H1 (cell line): ENCODE results near the gene DAND5. TPM values are rescaled to one million over a fixed set of nuclear protein-coding genes. Genes with fewer than 3 reads are reported as not detected.

ENCODE experiments used
- CTCF ChIA-PET: fragments of 300-600 bp; sonication (Branson Sonifier 250); formaldehyde crosslinking; loops from one replicate; lab custom pipeline; 2021; ENCODE audit not compliant: partially characterized antibody; lab: Charles Lee
- POLR2A ChIA-PET: fragments of 300-600 bp; sonication (Branson Sonifier 250); formaldehyde crosslinking; loops from one replicate; lab custom pipeline; 2021; ENCODE audit warnings: inconsistent platforms; ENCODE audit not compliant: partially characterized antibody; lab: Charles Lee
- DNase-seq, 2 experiments: peaks; one replicate each; pipeline versions ENCODE4 v3.0.0 to v3.0.0-alpha.2; 2010 to 2022; ENCODE audit warnings: low spot score in 2 of 2, low read depth in 1 of 2, mixed read lengths in 1 of 2
- FAIRE-seq: peaks from 2 replicates; lab custom pipeline; 2011; peaks lifted over from hg19 to GRCh38; lab: Jason Lieb, UNC
- H2AFZ ChIP-seq: 2 replicates; pipeline ENCODE4 v1.8.1; 2012; ENCODE audit warnings: low read length, inconsistent platforms
- H2AK5ac ChIP-seq: 2 replicates; pipeline ENCODE4 v1.6.1; 2013; ENCODE audit warnings: low read depth, low read length
- H2BK120ac ChIP-seq: replicated peaks from 2 replicates; pipeline ENCODE3; 2013; ENCODE audit warnings: low read depth, low read length, inconsistent platforms
- H2BK12ac ChIP-seq: 2 replicates; pipeline ENCODE4 v1.6.1; 2013; ENCODE audit warnings: low read depth, low read length
- H2BK15ac ChIP-seq: 2 replicates; pipeline ENCODE4 v1.6.1; 2013; ENCODE audit warnings: low read length
- H2BK20ac ChIP-seq: 2 replicates; pipeline ENCODE4 v1.6.1; 2013; ENCODE audit warnings: low read length
- H2BK5ac ChIP-seq: 2 replicates; pipeline ENCODE4 v1.6.1; 2013; ENCODE audit warnings: low read depth, low read length
- H3K14ac ChIP-seq: 2 replicates; pipeline ENCODE4 v1.6.1; 2013; ENCODE audit warnings: inconsistent platforms; ENCODE audit not compliant: insufficient read length
- H3K18ac ChIP-seq: 2 replicates; pipeline ENCODE4 v1.6.1; 2013; ENCODE audit warnings: low read length; ENCODE audit errors: extremely low read depth
- H3K23ac ChIP-seq: 2 replicates; pipeline ENCODE4 v1.6.1; 2013; ENCODE audit warnings: inconsistent platforms; ENCODE audit not compliant: insufficient read length
- H3K23me2 ChIP-seq: 2 replicates; pipeline ENCODE4 v1.6.1; 2013; ENCODE audit warnings: low read depth, low read length
- H3K27ac ChIP-seq: 2 replicates; pipeline ENCODE4 v1.6.1; 2011; ENCODE audit warnings: low read depth, low read length, inconsistent platforms
- H3K27me3 ChIP-seq, 4 experiments: replicated peaks in 1 of 4; 1 replicate in 1 of 4; 2 replicates in 3 of 4; pipeline versions ENCODE4 v1.6.1 to v1.8.1; 2011 to 2013; ENCODE audit warnings: low read length in 3 of 4, mild to moderate bottlenecking in 3 of 4, inconsistent platforms in 2 of 4, mixed read lengths in 2 of 4, moderate library complexity in 1 of 4; ENCODE audit not compliant: control insufficient read depth in 3 of 4, insufficient read depth in 3 of 4; ENCODE audit errors: extremely low read depth in 1 of 4
- H3K36me3 ChIP-seq, 4 experiments: 2 replicates each; pipeline versions ENCODE4 v1.6.1 to v1.8.1; 2011 to 2013; ENCODE audit warnings: mild to moderate bottlenecking in 4 of 4, low read length in 3 of 4, moderate library complexity in 2 of 4, control low read depth in 1 of 4, inconsistent platforms in 1 of 4; ENCODE audit not compliant: insufficient read depth in 4 of 4, control insufficient read depth in 2 of 4
- H3K4ac ChIP-seq: replicated peaks from 2 replicates; pipeline ENCODE3; 2013; ENCODE audit warnings: low read length, low read depth, mixed read lengths, inconsistent platforms; ENCODE audit not compliant: insufficient read length
- H3K4me1 ChIP-seq, 4 experiments: replicated peaks in 1 of 4; 1 replicate in 1 of 4; 2 replicates in 3 of 4; pipeline versions ENCODE4 v1.6.1 to v1.8.1; 2011 to 2013; ENCODE audit warnings: low read length in 3 of 4, inconsistent platforms in 2 of 4, mixed read lengths in 1 of 4; ENCODE audit not compliant: insufficient read depth in 4 of 4, control insufficient read depth in 3 of 4
- H3K4me2 ChIP-seq, 2 experiments: 2 replicates each; pipeline versions ENCODE4 v1.6.1 to v1.8.1; 2011 to 2013; ENCODE audit warnings: low read depth in 2 of 2, low read length in 2 of 2, control low read depth in 1 of 2, inconsistent platforms in 1 of 2, mild to moderate bottlenecking in 1 of 2; ENCODE audit not compliant: insufficient read depth in 1 of 2
- H3K4me3 ChIP-seq, 4 experiments: fragments of 200-600, 300-600 bp in 1 of 4; sonication (generic), shearing (Covaris generic), sonication (Bioruptor Twin) in 1 of 4; 2 replicates each; pipeline versions ENCODE4 v1.5.1 to v1.8.1; 2011 to 2016; ENCODE audit warnings: low read length in 4 of 4, low read depth in 3 of 4, control low read depth in 2 of 4, inconsistent platforms in 2 of 4, mild to moderate bottlenecking in 2 of 4, mixed read lengths in 1 of 4, moderate library complexity in 1 of 4; ENCODE audit not compliant: insufficient read depth in 2 of 4; ENCODE audit errors: extremely low read depth in 1 of 4
- H3K56ac ChIP-seq: replicated peaks from 2 replicates; pipeline ENCODE3; 2013; ENCODE audit warnings: low read depth, mild to moderate bottlenecking, mixed read lengths, low read length, inconsistent platforms; ENCODE audit not compliant: insufficient read length
- H3K79me1 ChIP-seq: 2 replicates; pipeline ENCODE4 v1.6.1; 2013; ENCODE audit warnings: low read depth, low read length, control low read depth
- H3K79me2 ChIP-seq, 2 experiments: 2 replicates each; pipeline versions ENCODE4 v1.6.1 to v1.8.1; 2012 to 2013; ENCODE audit warnings: low read length in 2 of 2, mild to moderate bottlenecking in 2 of 2, inconsistent platforms in 1 of 2; ENCODE audit not compliant: insufficient read depth in 2 of 2, control insufficient read depth in 1 of 2
- H3K9ac ChIP-seq, 4 experiments: replicated peaks in 1 of 4; 1 replicate in 1 of 4; 2 replicates in 3 of 4; pipeline versions ENCODE4 v1.6.1 to v1.8.1; 2011 to 2013; ENCODE audit warnings: low read depth in 3 of 4, low read length in 3 of 4, control low read depth in 2 of 4, mild to moderate bottlenecking in 2 of 4, moderate library complexity in 2 of 4, inconsistent platforms in 1 of 4; ENCODE audit errors: extremely low read depth in 1 of 4
- H3K9me3 ChIP-seq, 2 experiments: 2 replicates each; pipeline versions ENCODE4 v1.6.1 to v1.8.1; 2012 to 2013; ENCODE audit warnings: mild to moderate bottlenecking in 2 of 2, moderate library complexity in 2 of 2, control low read depth in 1 of 2, inconsistent platforms in 1 of 2, low read depth in 1 of 2, low read length in 1 of 2, mixed read lengths in 1 of 2; ENCODE audit not compliant: insufficient read depth in 2 of 2
- H4K20me1 ChIP-seq, 2 experiments: replicated peaks in 1 of 2; 2 replicates each; pipeline versions ENCODE3 to v1.8.1; 2011 to 2013; ENCODE audit warnings: inconsistent platforms in 2 of 2, low read length in 2 of 2, mild to moderate bottlenecking in 1 of 2; ENCODE audit not compliant: insufficient read depth in 2 of 2, control insufficient read depth in 1 of 2
- H4K5ac ChIP-seq: 2 replicates; pipeline ENCODE4 v1.6.1; 2013; ENCODE audit warnings: low read length, low read depth, mixed read lengths, inconsistent platforms; ENCODE audit not compliant: insufficient read length
- H4K8ac ChIP-seq: 2 replicates; pipeline ENCODE4 v1.8.0; 2013; ENCODE audit warnings: mild to moderate bottlenecking, moderate library complexity, low read length, inconsistent platforms; ENCODE audit not compliant: insufficient read depth; ENCODE audit errors: extremely low read depth
- H4K91ac ChIP-seq: replicated peaks from 2 replicates; pipeline ENCODE3; 2013; ENCODE audit warnings: low read length, mixed read lengths, inconsistent platforms; ENCODE audit not compliant: insufficient read length
- GTF2F1 ChIP-seq: IDR thresholded peaks from 2 replicates; pipeline ENCODE4 v1.6.1; 2012; ENCODE audit warnings: low read depth, low read length, improper control_type of control experiment, borderline replicate concordance
- POLR2A ChIP-seq, 2 experiments: IDR thresholded peaks; 1 replicate in 1 of 2; 2 replicates in 1 of 2; pipeline ENCODE4 v1.6.1; 2011; ENCODE audit warnings: low read depth in 2 of 2, low read length in 2 of 2, mild to moderate bottlenecking in 2 of 2; ENCODE audit errors: control extremely low read depth in 1 of 2
- WGBS, 2 experiments: shearing (Covaris generic) in 1 of 2; methylation state at CpG; one replicate each; pipeline versions ENCODE4 v1.1.6 to v1.1.7; 2013 to 2015; ENCODE audit warnings: low lambda C conversion rate in 2 of 2, mixed read lengths in 2 of 2, inconsistent platforms in 1 of 2, low coverage in 1 of 2, missing lambda C conversion rate in 1 of 2; ENCODE audit not compliant: insufficient replicate concordance in 2 of 2, insufficient coverage in 1 of 2, insufficient read length in 1 of 2; ENCODE audit errors: extremely low coverage in 1 of 2, missing lambda C conversion rate in 1 of 2; 5-methylcytosine and 5-hydroxymethylcytosine counted together
- polyA plus RNA-seq, 7 experiments: library from polyadenylated mRNA; depleted of rRNA in 3 of 7; stranded (reverse) in 5 of 7; unstranded in 2 of 7; fragments of >200 nt in 5 of 7; fragments of 200-250 nt in 2 of 7; gene quantifications; 1 replicate in 5 of 7; 2 replicates in 1 of 7; 4 replicates in 1 of 7; pipeline versions ENCODE4 v1.2.1 to v1.2.3, GENCODE V29; 2011 to 2013; ENCODE audit warnings: missing spikeins in 2 of 7, mixed read lengths in 2 of 7
- total RNA-seq: library from RNA; stranded (reverse); fragmentation: NEBNext Ultra II Directional; extraction: Animal tissue kit (Norgen Biotek cat#: 25700); gene quantifications from 2 replicates; pipeline ENCODE4 v1.2.1, GENCODE V29; 2021

Gene DAND5
- total and polyA plus RNA-seq, 2 of the 8 experiments (the other 6 are each of a cell fraction or from before 2014, with no cell fraction given) = 0.14 to 0.17 TPM

- H2BK15ac ChIP-seq = no peak overlapping the region
- no peak overlapping the region for H3K9ac ChIP-seq
- POLR2A ChIA-PET = interaction anchor here (0.6 to 8.1 kb wide), 25 partner anchors 7 to 309 kb away, joined by 3 to 71 read pairs (median 4); partner anchors contain the start of genes CALR, FARSA, GCDH and KLF1
- no peak overlapping the region for H3K4me2 ChIP-seq
- H2BK20ac ChIP-seq = no peak overlapping the region
- peaks cover 4% of the 10 kb centered on the region; the same call in 1 of the 2 replicates for H3K79me1 ChIP-seq
- H3K36me3 ChIP-seq = peaks cover 12 to 45% (median 18%) of the 10 kb centered on the region in 4 experiments
- H4K5ac ChIP-seq = no peak overlapping the region
- H3K79me2 ChIP-seq = peaks cover 4 to 27% of the 10 kb centered on the region in 2 experiments; a peak in 3 of 4 replicates
- no peak overlapping the region for H2BK12ac ChIP-seq
- no peak overlapping the region for H2AFZ ChIP-seq
- no peak overlapping the region for H3K4ac ChIP-seq
- H3K56ac ChIP-seq = no peak overlapping the region
- peaks cover 0 to 9% of the 10 kb centered on the region in 2 experiments for H4K20me1 ChIP-seq
- DNase-seq (no peak), FAIRE-seq (no peak)
- H4K91ac ChIP-seq = no peak overlapping the region
- no peak overlapping the region for H3K23ac ChIP-seq
- no peak overlapping the region for H2BK120ac ChIP-seq
- H2AK5ac ChIP-seq = no peak overlapping the region
- H3K14ac ChIP-seq = no peak overlapping the region
- H3K4me1 ChIP-seq = peaks cover 0 to 4% (median 2%) of the 10 kb centered on the region in 4 experiments; a peak in 3 of 7 replicates
- 89% methylated on average over 12 of the region's 12 CpGs; no CpG with 5 or more reads in 1 of the 2 experiments for WGBS, 2 experiments
- no peak overlapping the region for H3K18ac ChIP-seq
- H3K9me3 ChIP-seq = no peaks in the 10 kb centered on the region
- no peak overlapping the region; the same call in 1 of the 2 replicates for H3K27ac ChIP-seq
- TF ChIP-seq POLR2A (IDR thresholded peaks at IDR 0.05; ENCODE audit: control extremely low read depth in 1 of 2, low read depth in 2 of 2, low read length in 2 of 2) = peak; percentile 8 to 19; a peak in 1 of 3 replicates
- TF ChIP-seq GTF2F1 = no peak
- H3K23me2 ChIP-seq = peaks cover 6% of the 10 kb centered on the region
- CTCF ChIA-PET = interaction anchor here (1.2 to 6.7 kb wide), 3 partner anchors 9 to 80 kb away, joined by 3 to 62 read pairs (median 3); no protein-coding TSS in a partner anchor
- H2BK5ac ChIP-seq = no peak overlapping the region
- H4K8ac ChIP-seq = no peak overlapping the region
- no peak overlapping the region for H3K4me3 ChIP-seq
- no peaks in the 10 kb centered on the region for H3K27me3 ChIP-seq
These were observed 15.4 kb upstream of the DAND5 start for GRCh38 chr19:12953799-12954611.
